Activated CD4-positive, alpha-beta T cell treated with anti-CD3 and anti-CD28 coated beads, Interleukin-10, Interleukin-2, amounts not matched to agents 100 ng/mL and 50 ng/mL, durations not matched to agents 16 hours and 8 hours (primary cell): ENCODE results near the gene BEST1.
"Not testable (repeated sequence)": the region's sequence is repeated elsewhere in the genome, so short reads cannot be mapped to it uniquely, and the experiment has no call there.

Source experiments
- DNase-seq: peaks from one replicate; pipeline ENCODE4 v3.0.0-alpha.2; 2020

The BEST1 gene

GRCh38 chr11:61964666-61965271 is 14.6 kb downstream of the BEST1 start:
- DNase-seq, result not testable (repeated sequence)

- peak; percentile 42 for DNase-seq
Observed at GRCh38 chr11:61966734-61967115, 16.6 kb downstream of the BEST1 start.

- DNase-seq, result peak; percentile 95
Observed at GRCh38 chr11:61967116-61967923, 17.2 kb downstream of the BEST1 start, which contains the start of gene FTH1. FTH1 (minus strand) TSS chr11:61967634; CDS start chr11:61967425, 209 bp downstream.

GRCh38 chr11:61967924-61968757 is 18.0 kb downstream of the BEST1 start:
- peak; percentile 67 for DNase-seq

- no peak for DNase-seq
Observed at GRCh38 chr11:61968758-61969390, 18.7 kb downstream of the BEST1 start.

- no peak for DNase-seq
Observed at GRCh38 chr11:61969391-61969758, 19.2 kb downstream of the BEST1 start.

- peak; percentile 64 for DNase-seq
Observed at GRCh38 chr11:61969838-61970662, 19.9 kb downstream of the BEST1 start.

- peak; percentile 91 for DNase-seq
Observed at GRCh38 chr11:61971248-61972111, 21.3 kb downstream of the BEST1 start.

- no peak for DNase-seq
Observed at GRCh38 chr11:61972112-61972671, 22.0 kb downstream of the BEST1 start.

- peak; percentile 68 for DNase-seq
Observed at GRCh38 chr11:61972672-61973475, 22.7 kb downstream of the BEST1 start.

- no peak for DNase-seq
Observed at GRCh38 chr11:61973476-61974162, 23.5 kb downstream of the BEST1 start.

GRCh38 chr11:61974766-61975631 is 24.8 kb downstream of the BEST1 start:
- DNase-seq, result no peak

GRCh38 chr11:61975638-61976419 is 25.7 kb downstream of the BEST1 start:
- DNase-seq, result no peak

GRCh38 chr11:61976420-61976800 is 26.3 kb downstream of the BEST1 start:
- no peak for DNase-seq

- DNase-seq, result no peak
Observed at GRCh38 chr11:61976813-61977475, 26.8 kb downstream of the BEST1 start.
